Measurements from ENCODE around the gene NIM1K.
A peak's percentile ranks its signal among the peaks of the same experiment; 100 is the strongest.
"Not testable (repeated sequence)": the region's sequence is repeated elsewhere in the genome, so short reads cannot be mapped to it uniquely, and the experiment has no call there.

The NIM1K gene

GRCh38 chr5:43296835-43297234 is 104.8 kb downstream of the NIM1K start:
- TF ChIP-seq GATA1 (IDR thresholded peaks at IDR 0.05; ENCODE audit: low read depth, low read length) (no peak), POLR2A (IDR thresholded peaks at IDR 0.05; ENCODE audit: low read length) (no peak)
- DNase-seq, result no peak

GRCh38 chr5:43298443-43298842 is 106.4 kb downstream of the NIM1K start:
- TF ChIP-seq GATA1 (IDR thresholded peaks at IDR 0.05; ENCODE audit: low read depth, low read length), result no peak
- TF ChIP-seq POLR2A (IDR thresholded peaks at IDR 0.05; ENCODE audit: low read length), result no peak

GRCh38 chr5:43300112-43300511 is 108.1 kb downstream of the NIM1K start:
- no peak for DNase-seq
- TF ChIP-seq GATA1 (IDR thresholded peaks at IDR 0.05; ENCODE audit: low read depth, low read length) (no peak), POLR2A (IDR thresholded peaks at IDR 0.05; ENCODE audit: low read length) (no peak)

More at GRCh38 chr5:43298443-43298842, 106.4 kb downstream of the NIM1K start:
- no peak for DNase-seq

GRCh38 chr5:43301653-43302091 is 109.6 kb downstream of the NIM1K start:
- peak in 1 of 2 experiments; percentile 5 for DNase-seq

GRCh38 chr5:43302481-43302880 is 110.5 kb downstream of the NIM1K start:
- no peak for DNase-seq
- TF ChIP-seq GATA1 (IDR thresholded peaks at IDR 0.05; ENCODE audit: low read depth, low read length) (no peak), POLR2A (IDR thresholded peaks at IDR 0.05; ENCODE audit: low read length) (no peak)

More at GRCh38 chr5:43301653-43302091, 109.6 kb downstream of the NIM1K start:
- TF ChIP-seq GATA1 (IDR thresholded peaks at IDR 0.05; ENCODE audit: low read depth, low read length), result no peak
- no peak for TF ChIP-seq POLR2A (IDR thresholded peaks at IDR 0.05; ENCODE audit: low read length)

GRCh38 chr5:43303242-43303641 is 111.2 kb downstream of the NIM1K start:
- DNase-seq, result peak; percentile 11 to 16
- TF ChIP-seq POLR2A (IDR thresholded peaks at IDR 0.05; ENCODE audit: low read length) (no peak), GATA1 (IDR thresholded peaks at IDR 0.05; ENCODE audit: low read depth, low read length) (no peak)

GRCh38 chr5:43304525-43304924 is 112.5 kb downstream of the NIM1K start:
- no peak for DNase-seq
- TF ChIP-seq POLR2A (IDR thresholded peaks at IDR 0.05; ENCODE audit: low read length), result no peak
- TF ChIP-seq GATA1 (IDR thresholded peaks at IDR 0.05; ENCODE audit: low read depth, low read length), result no peak

GRCh38 chr5:43305948-43306565 is 114.0 kb downstream of the NIM1K start:
- peak; percentile 80 to 82 for DNase-seq

GRCh38 chr5:43306954-43307353 is 114.9 kb downstream of the NIM1K start:
- peak; percentile 15 for TF ChIP-seq POLR2A (IDR thresholded peaks at IDR 0.05; ENCODE audit: low read length)
- not testable (repeated sequence) for DNase-seq

More at GRCh38 chr5:43305948-43306565, 114.0 kb downstream of the NIM1K start:
- TF ChIP-seq GATA1 (IDR thresholded peaks at IDR 0.05; ENCODE audit: low read depth, low read length) (no peak), POLR2A (IDR thresholded peaks at IDR 0.05; ENCODE audit: low read length) (no peak)

GRCh38 chr5:43309122-43309521 is 117.1 kb downstream of the NIM1K start:
- TF ChIP-seq POLR2A (IDR thresholded peaks at IDR 0.05; ENCODE audit: low read length), result no peak
- no peak for TF ChIP-seq GATA1 (IDR thresholded peaks at IDR 0.05; ENCODE audit: low read depth, low read length)
- DNase-seq, result no peak

GRCh38 chr5:43309637-43310036 is 117.6 kb downstream of the NIM1K start:
- peak in 1 of 2 experiments; percentile 7 for DNase-seq
- TF ChIP-seq POLR2A (IDR thresholded peaks at IDR 0.05; ENCODE audit: low read length) (peak; percentile 35), GATA1 (IDR thresholded peaks at IDR 0.05; ENCODE audit: low read depth, low read length) (no peak)

- DNase-seq, result peak in 1 of 2 experiments; percentile 22
- TF ChIP-seq GATA1 (IDR thresholded peaks at IDR 0.05; ENCODE audit: low read depth, low read length) (no peak), POLR2A (IDR thresholded peaks at IDR 0.05; ENCODE audit: low read length) (peak; percentile 41)
Measured at GRCh38 chr5:43312076-43312661, 120.1 kb downstream of the NIM1K start.

GRCh38 chr5:43312699-43313034 is 120.6 kb downstream of the NIM1K start:
- TF ChIP-seq GATA1 (IDR thresholded peaks at IDR 0.05; ENCODE audit: low read depth, low read length) (no peak), POLR2A (IDR thresholded peaks at IDR 0.05; ENCODE audit: low read length) (no peak)
- no peak for DNase-seq

GRCh38 chr5:43313035-43313853 is 121.2 kb downstream of the NIM1K start, which contains the start of gene HMGCS1:
HMGCS1 (minus strand) TSS chr5:43313412; CDS start chr5:43298965, 14,447 bp downstream.
- DNase-seq, result peak; percentile 99
- no peak for TF ChIP-seq GATA1 (IDR thresholded peaks at IDR 0.05; ENCODE audit: low read depth, low read length)
- peak; percentile 98 for TF ChIP-seq POLR2A (IDR thresholded peaks at IDR 0.05; ENCODE audit: low read length)
